DND-41 (cell line): Measurements from ENCODE around the gene NRCAM.

Source experiments
- CTCF ChIP-seq: IDR thresholded peaks from 2 replicates; pipeline ENCODE4 v1.5.1; 2012; ENCODE audit warnings: borderline replicate concordance, low read length, moderate library complexity, mild to moderate bottlenecking; ENCODE audit not compliant: poor library complexity, severe bottlenecking; ENCODE audit errors: extremely low read depth
- EZH2 ChIP-seq: IDR thresholded peaks from 3 replicates; pipeline ENCODE4 v1.6.1; 2012; ENCODE audit warnings: borderline replicate concordance, low read depth, mild to moderate bottlenecking, moderate library complexity, low read length, inconsistent platforms; ENCODE audit not compliant: severe bottlenecking

- no peak for TF ChIP-seq EZH2
- TF ChIP-seq CTCF: no peak
Measured at GRCh38 chr7:108413782-108414492, 42.3 kb downstream of the NRCAM start.
